Measurements from ENCODE around the gene ITPR1. TPM values are rescaled to one million over a fixed set of nuclear protein-coding genes. Genes with fewer than 3 reads are reported as not detected.

Gene ITPR1
- polyA plus RNA-seq, 1 of the 3 experiments (the other 2 are of a cell fraction) = 5.9 TPM

- no peak overlapping the region for H3K27ac ChIP-seq (ENCODE audit: low read depth in 2 of 2, low read length in 1 of 2)
- WGBS (ENCODE audit: low lambda C conversion rate) = 65% methylated on average over 2 of the region's 2 CpGs
- POLR2A ChIA-PET = no interaction called here
Observed at GRCh38 chr3:4817128-4817527, 324.0 kb downstream of the ITPR1 start.

More at GRCh38 chr3:4817128-4817527, 324.0 kb downstream of the ITPR1 start:
- Histone ChIP-seq H3K4me2 (no peak overlapping the region), H3K4me1 (ENCODE audit: control insufficient read depth in 1 of 2, insufficient read depth in 2 of 2, low read depth in 1 of 2, low read length in 1 of 2) (peaks cover 0 to 31% of the 10 kb centered on the region in 2 experiments; a peak in 1 of 4 replicates), H3K9me3 (no peaks in the 10 kb centered on the region), H4K20me1 (ENCODE audit: insufficient read depth) (no peaks in the 10 kb centered on the region), H3K4me3 (ENCODE audit: low read depth in 2 of 2, low read length in 1 of 2) (no peak overlapping the region; a peak in 1 of 4 replicates), H3K36me3 (replicated peaks in 1 of 2; ENCODE audit: control insufficient read depth in 1 of 2, insufficient read depth in 2 of 2, low read length in 1 of 2) (peaks cover 3 to 30% of the 10 kb centered on the region in 2 experiments), H3K27me3 (ENCODE audit: insufficient read depth) (no peaks in the 10 kb centered on the region), H3F3A (replicated peaks; ENCODE audit: insufficient read depth) (no peaks in the 10 kb centered on the region), H3K9ac (no peak overlapping the region), H3K79me2 (ENCODE audit: insufficient read depth) (no peaks in the 10 kb centered on the region), H3K9me2 (no peaks in the 10 kb centered on the region), H2AFZ (ENCODE audit: low read depth) (no peak overlapping the region)
- CTCF ChIA-PET = no interaction called here
- TF ChIP-seq RXRA (IDR thresholded peaks at IDR 0.05; ENCODE audit: borderline replicate concordance, low read depth) (no peak), NRF1 (IDR thresholded peaks at IDR 0.05; ENCODE audit: low read depth, low read length) (no peak), SIN3A (IDR thresholded peaks at IDR 0.05; ENCODE audit: borderline replicate concordance, low read depth, low read length) (no peak), REST (IDR thresholded peaks at IDR 0.05; ENCODE audit: low read depth, low read length) (no peak), EP300 (IDR thresholded peaks at IDR 0.05; ENCODE audit: borderline replicate concordance in 1 of 2, low read depth in 1 of 2, low read length in 1 of 2) (no peak), RAD21 (IDR thresholded peaks at IDR 0.05; ENCODE audit: low read length) (no peak), ZBTB33 (IDR thresholded peaks at IDR 0.05; ENCODE audit: borderline replicate concordance, low read depth) (no peak), PBX3 (IDR thresholded peaks at IDR 0.05) (no peak), CTCF (IDR thresholded peaks at IDR 0.05) (no peak), ELF1 (IDR thresholded peaks at IDR 0.05) (no peak), GABPA (IDR thresholded peaks at IDR 0.05; ENCODE audit: low read depth) (no peak), TCF12 (IDR thresholded peaks at IDR 0.05) (no peak), YY1 (IDR thresholded peaks at IDR 0.05; ENCODE audit: low read depth) (no peak)
- DNase-seq = no peak

All from SK-N-SH (cell line).